Measurements from ENCODE around the gene GPR183. TPM values are rescaled to one million over a fixed set of nuclear protein-coding genes. Genes with fewer than 3 reads are reported as not detected.

The GPR183 gene
- total RNA-seq, 2 donors from 2014 or later, result 249 to 322 TPM

- Mint-ChIP-seq H3K4me3 (no peak overlapping the region), H3K36me3 (ENCODE audit: low read depth) (no peaks in the 10 kb centered on the region), H3K27me3 (no peaks in the 10 kb centered on the region), H3K27ac (peak overlapping the region; percentile 2), H3K4me1 (peaks cover 31% of the 10 kb centered on the region)
- DNase-seq, result no peak
- H3K9me3 ChIP-seq (ENCODE audit: control insufficient read depth, low read length, poor library complexity, severe bottlenecking), result no peaks in the 10 kb centered on the region
- ATAC-seq, result no peak
Measured at GRCh38 chr13:99331881-99332293, 24.7 kb upstream of the GPR183 start.

GRCh38 chr13:99330942-99331341, 23.7 kb upstream of the GPR183 start:
- no peaks in the 10 kb centered on the region for H3K36me3 Mint-ChIP-seq (ENCODE audit: low read depth)
- no peak overlapping the region for H3K27ac Mint-ChIP-seq
- H3K4me3 Mint-ChIP-seq, result no peak overlapping the region
- no peaks in the 10 kb centered on the region for H3K27me3 Mint-ChIP-seq
- DNase-seq (no peak), ATAC-seq (no peak)
- H3K9me3 ChIP-seq (ENCODE audit: control insufficient read depth, low read length, poor library complexity, severe bottlenecking), result no peaks in the 10 kb centered on the region
- peaks cover 29% of the 10 kb centered on the region for H3K4me1 Mint-ChIP-seq

GRCh38 chr13:99329477-99329876, 22.3 kb upstream of the GPR183 start:
- Mint-ChIP-seq H3K4me1 (peaks cover 32% of the 10 kb centered on the region), H3K4me3 (no peak overlapping the region), H3K36me3 (ENCODE audit: low read depth) (peaks cover 3% of the 10 kb centered on the region), H3K27me3 (no peaks in the 10 kb centered on the region), H3K27ac (no peak overlapping the region)
- ATAC-seq (no peak), DNase-seq (no peak)
- no peaks in the 10 kb centered on the region for H3K9me3 ChIP-seq (ENCODE audit: control insufficient read depth, low read length, poor library complexity, severe bottlenecking)

GRCh38 chr13:99327761-99328160, 20.6 kb upstream of the GPR183 start:
- no peak overlapping the region for H3K4me3 Mint-ChIP-seq
- no peak for ATAC-seq
- no peak overlapping the region for H3K27ac Mint-ChIP-seq
- H3K9me3 ChIP-seq (ENCODE audit: control insufficient read depth, low read length, poor library complexity, severe bottlenecking), result no peaks in the 10 kb centered on the region
- H3K27me3 Mint-ChIP-seq, result no peaks in the 10 kb centered on the region
- peaks cover 43% of the 10 kb centered on the region for H3K4me1 Mint-ChIP-seq
- DNase-seq, result no peak
- peaks cover 5% of the 10 kb centered on the region for H3K36me3 Mint-ChIP-seq (ENCODE audit: low read depth)

- ATAC-seq (no peak), DNase-seq (no peak)
- no peaks in the 10 kb centered on the region for H3K9me3 ChIP-seq (ENCODE audit: control insufficient read depth, low read length, poor library complexity, severe bottlenecking)
- H3K27ac Mint-ChIP-seq, result no peak overlapping the region
- peaks cover 5% of the 10 kb centered on the region for H3K36me3 Mint-ChIP-seq (ENCODE audit: low read depth)
- no peaks in the 10 kb centered on the region for H3K27me3 Mint-ChIP-seq
- H3K4me3 Mint-ChIP-seq, result no peak overlapping the region
- peaks cover 47% of the 10 kb centered on the region for H3K4me1 Mint-ChIP-seq
Measured at GRCh38 chr13:99327126-99327525, 19.9 kb upstream of the GPR183 start.

GRCh38 chr13:99326012-99326411, 18.8 kb upstream of the GPR183 start:
- Mint-ChIP-seq H3K4me1 (peaks cover 43% of the 10 kb centered on the region), H3K36me3 (ENCODE audit: low read depth) (peaks cover 5% of the 10 kb centered on the region), H3K27me3 (no peaks in the 10 kb centered on the region), H3K4me3 (peak overlapping the region; percentile 28), H3K27ac (peak overlapping the region; percentile 99)
- ATAC-seq (no peak), DNase-seq (no peak)
- no peaks in the 10 kb centered on the region for H3K9me3 ChIP-seq (ENCODE audit: control insufficient read depth, low read length, poor library complexity, severe bottlenecking)

GRCh38 chr13:99323488-99323887, 16.3 kb upstream of the GPR183 start:
- Mint-ChIP-seq H3K4me1 (peaks cover 46% of the 10 kb centered on the region), H3K27ac (peak overlapping the region; percentile 99), H3K27me3 (no peaks in the 10 kb centered on the region), H3K36me3 (ENCODE audit: low read depth) (peaks cover 5% of the 10 kb centered on the region), H3K4me3 (peak overlapping the region; percentile 81)
- DNase-seq (no peak), ATAC-seq (no peak)
- H3K9me3 ChIP-seq (ENCODE audit: control insufficient read depth, low read length, poor library complexity, severe bottlenecking), result no peaks in the 10 kb centered on the region

- Mint-ChIP-seq H3K27ac (peak overlapping the region; percentile 99), H3K4me3 (peak overlapping the region; percentile 81), H3K27me3 (no peaks in the 10 kb centered on the region), H3K4me1 (peaks cover 46% of the 10 kb centered on the region), H3K36me3 (ENCODE audit: low read depth) (peaks cover 5% of the 10 kb centered on the region)
- no peaks in the 10 kb centered on the region for H3K9me3 ChIP-seq (ENCODE audit: control insufficient read depth, low read length, poor library complexity, severe bottlenecking)
- peak in 1 of 3 donors; percentile 28 for DNase-seq
- ATAC-seq, result peak; percentile 77
Measured at GRCh38 chr13:99322297-99323103, 15.3 kb upstream of the GPR183 start.

GRCh38 chr13:99321709-99322108, 14.5 kb upstream of the GPR183 start:
- H3K27ac Mint-ChIP-seq, result peak overlapping the region; percentile 99
- ATAC-seq (no peak), DNase-seq (no peak)
- peak overlapping the region; percentile 81 for H3K4me3 Mint-ChIP-seq
- no peaks in the 10 kb centered on the region for H3K9me3 ChIP-seq (ENCODE audit: control insufficient read depth, low read length, poor library complexity, severe bottlenecking)
- H3K4me1 Mint-ChIP-seq, result peaks cover 52% of the 10 kb centered on the region
- H3K36me3 Mint-ChIP-seq (ENCODE audit: low read depth), result peaks cover 5% of the 10 kb centered on the region
- no peaks in the 10 kb centered on the region for H3K27me3 Mint-ChIP-seq

- Mint-ChIP-seq H3K4me3 (no peak overlapping the region), H3K27ac (peak overlapping the region; percentile 99), H3K4me1 (peaks cover 54% of the 10 kb centered on the region)
Measured at GRCh38 chr13:99320693-99321481, 13.7 kb upstream of the GPR183 start.

GRCh38 chr13:99316657-99317256, 9.6 kb upstream of the GPR183 start:
- H3K9me3 ChIP-seq (ENCODE audit: control insufficient read depth, low read length, poor library complexity, severe bottlenecking), result no peaks in the 10 kb centered on the region
- Mint-ChIP-seq H3K4me3 (peak overlapping the region; percentile 71), H3K27ac (peak overlapping the region; percentile 98), H3K36me3 (ENCODE audit: low read depth) (no peaks in the 10 kb centered on the region), H3K27me3 (no peaks in the 10 kb centered on the region), H3K4me1 (peaks cover 48% of the 10 kb centered on the region)
- ATAC-seq (no peak), DNase-seq (no peak)

More at GRCh38 chr13:99320693-99321481, 13.7 kb upstream of the GPR183 start:
- ATAC-seq (peak; percentile 56), DNase-seq (no peak)
- H3K9me3 ChIP-seq (ENCODE audit: control insufficient read depth, low read length, poor library complexity, severe bottlenecking), result no peaks in the 10 kb centered on the region
- no peaks in the 10 kb centered on the region for H3K27me3 Mint-ChIP-seq
- H3K36me3 Mint-ChIP-seq (ENCODE audit: low read depth), result peaks cover 5% of the 10 kb centered on the region

GRCh38 chr13:99316224-99316623, 9.0 kb upstream of the GPR183 start:
- H3K4me1 Mint-ChIP-seq, result peaks cover 49% of the 10 kb centered on the region
- no peak for ATAC-seq
- H3K4me3 Mint-ChIP-seq, result peak overlapping the region; percentile 71

GRCh38 chr13:99315186-99315585, 8.0 kb upstream of the GPR183 start:
- Mint-ChIP-seq H3K27me3 (no peaks in the 10 kb centered on the region), H3K4me1 (peaks cover 57% of the 10 kb centered on the region), H3K27ac (peak overlapping the region; percentile 98), H3K4me3 (peak overlapping the region; percentile 89), H3K36me3 (ENCODE audit: low read depth) (no peaks in the 10 kb centered on the region)
- DNase-seq (no peak), ATAC-seq (peak; percentile 16)
- H3K9me3 ChIP-seq (ENCODE audit: control insufficient read depth, low read length, poor library complexity, severe bottlenecking), result no peaks in the 10 kb centered on the region

More at GRCh38 chr13:99316224-99316623, 9.0 kb upstream of the GPR183 start:
- Mint-ChIP-seq H3K27me3 (no peaks in the 10 kb centered on the region), H3K36me3 (ENCODE audit: low read depth) (no peaks in the 10 kb centered on the region), H3K27ac (peak overlapping the region; percentile 98)
- DNase-seq, result no peak
- H3K9me3 ChIP-seq (ENCODE audit: control insufficient read depth, low read length, poor library complexity, severe bottlenecking), result no peaks in the 10 kb centered on the region
